GM19324 (cell line): ENCODE results near the gene MVP.
"Not testable (repeated sequence)": the region's sequence is repeated elsewhere in the genome, so short reads cannot be mapped to it uniquely, and the experiment has no call there.

Source experiments
- ATAC-seq: cut with Tn5 transposase; IDR thresholded peaks from one replicate; pipeline ENCODE4 v1.9.1; 2021; ENCODE audit warnings: mild to moderate bottlenecking, moderate library complexity; ENCODE audit not compliant: unreplicated experiment, low FRiP score

MVP gene

DNA sequence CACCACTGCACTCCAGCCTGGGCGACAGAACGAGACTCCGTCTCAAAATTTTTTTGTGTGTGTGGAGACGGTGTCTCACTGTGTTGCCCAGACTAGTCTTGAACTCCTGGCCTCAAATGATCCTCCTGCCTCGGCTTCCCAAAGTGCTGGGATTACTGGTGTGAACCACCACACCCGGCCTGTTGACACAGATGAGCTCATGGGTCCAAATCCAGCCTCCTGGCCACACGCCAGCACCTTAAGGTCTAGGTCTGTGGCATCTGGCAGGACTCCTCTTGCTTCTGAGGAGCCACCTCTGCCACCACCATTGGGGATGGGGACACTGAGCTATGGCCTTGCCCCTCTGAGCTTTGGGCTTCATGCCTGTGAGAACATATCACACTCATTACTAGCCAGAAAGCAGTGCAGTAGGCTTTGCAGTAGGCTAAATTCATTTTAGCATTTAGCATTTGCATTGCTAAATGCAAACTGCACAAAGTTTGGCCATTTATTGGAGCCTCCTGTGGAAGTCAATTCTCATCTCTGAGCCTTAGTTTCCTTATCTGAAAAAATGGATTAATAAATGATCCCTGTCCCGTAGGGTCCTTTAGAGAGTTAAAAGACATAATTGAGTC, 48.2 kb downstream of the MVP start:
- no peak for ATAC-seq

DNA sequence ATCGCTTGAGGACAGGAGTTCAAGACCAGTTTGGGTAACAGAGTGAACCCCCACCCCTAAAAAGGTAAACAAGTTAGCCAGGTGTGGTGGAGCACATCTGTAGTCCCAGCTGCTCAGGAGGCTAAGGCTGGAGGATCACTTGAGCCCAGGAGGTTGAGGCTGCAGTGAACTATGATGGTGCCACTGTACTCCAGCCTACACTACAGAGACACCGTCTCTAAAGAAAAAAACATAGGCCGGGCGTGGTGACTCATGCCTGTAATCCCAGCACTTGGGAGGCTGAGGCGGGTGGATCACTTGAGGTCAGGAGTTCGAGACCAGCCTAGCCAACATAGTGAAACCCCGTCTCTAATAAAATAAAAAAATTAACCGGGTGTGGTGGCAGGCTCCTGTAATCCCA, 48.8 kb downstream of the MVP start:
- not testable (repeated sequence) for ATAC-seq

- no peak for ATAC-seq
Observed at GRCh38 chr16:29871822-29872546, 51.7 kb downstream of the MVP start.

DNA sequence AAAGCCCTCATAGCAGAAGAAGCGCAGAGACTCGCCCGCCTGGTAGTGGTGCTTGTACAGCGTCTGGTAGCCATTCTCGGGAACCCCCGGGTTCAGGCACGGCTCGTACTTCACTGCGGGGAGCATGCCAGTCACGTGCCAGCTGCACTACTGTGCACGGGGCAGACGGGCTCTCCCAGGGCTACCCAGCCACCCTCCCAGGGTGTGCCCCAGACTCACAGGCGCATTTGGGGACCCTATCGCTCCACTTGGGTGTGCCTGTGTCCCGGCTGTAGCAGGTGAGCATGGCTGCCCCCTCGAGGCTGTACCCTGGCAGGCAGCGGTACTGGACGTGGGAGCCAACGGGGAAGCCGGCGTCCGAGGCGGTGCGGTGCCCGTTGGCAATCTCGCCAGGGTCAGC, 53.1 kb downstream of the MVP start:
- no peak for ATAC-seq

GRCh38 chr16:29875206-29875605, 54.9 kb downstream of the MVP start:
- no peak for ATAC-seq

- no peak for ATAC-seq
Observed at GRCh38 chr16:29876217-29876593, 55.9 kb downstream of the MVP start.

GRCh38 chr16:29876594-29877249, 56.5 kb downstream of the MVP start:
- no peak for ATAC-seq

GRCh38 chr16:29877266-29877961, 57.2 kb downstream of the MVP start:
- no peak for ATAC-seq

- no peak for ATAC-seq
Observed at GRCh38 chr16:29878172-29878571, 57.9 kb downstream of the MVP start.

- no peak for ATAC-seq
Observed at GRCh38 chr16:29881050-29881449, 60.8 kb downstream of the MVP start.

DNA sequence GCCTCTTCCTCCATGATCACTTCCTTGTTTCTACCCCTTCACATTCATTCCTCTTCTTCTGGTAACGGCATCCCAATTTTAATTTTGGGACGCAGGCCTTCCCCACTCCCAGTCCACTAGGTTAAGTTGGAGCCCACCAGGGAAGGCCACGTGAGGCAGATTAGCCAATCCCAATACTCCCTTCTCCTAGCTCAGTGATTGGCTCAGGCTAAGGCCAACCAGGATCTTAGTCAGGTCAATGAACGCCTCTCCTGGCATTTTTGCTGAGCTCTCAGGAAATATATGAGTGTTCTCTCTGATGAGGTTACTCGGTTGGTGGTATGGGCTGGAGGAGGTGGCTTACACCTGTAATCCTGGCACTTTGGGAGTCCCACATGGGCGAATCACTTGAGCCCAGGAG, 63.7 kb downstream of the MVP start:
- no peak for ATAC-seq

DNA sequence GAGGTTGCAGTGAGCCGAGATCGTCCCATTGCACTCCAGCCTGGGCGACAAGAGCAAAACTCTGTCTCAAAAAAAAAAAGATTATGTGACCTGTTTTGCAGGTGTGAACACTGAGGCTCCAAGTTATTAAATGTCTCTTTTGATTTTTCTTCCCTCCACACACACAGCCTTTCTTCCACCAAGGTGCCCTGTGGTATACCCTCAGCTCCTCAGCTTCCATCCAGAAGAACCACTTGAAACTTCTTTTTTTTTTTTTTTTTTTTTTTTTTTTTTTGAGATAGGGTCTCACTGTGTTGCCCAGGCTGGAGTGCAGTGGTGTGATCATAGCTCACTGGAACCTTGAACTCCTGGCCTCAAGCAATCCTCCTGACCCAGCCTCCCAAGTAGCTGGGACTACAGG, 69.1 kb downstream of the MVP start:
- ATAC-seq, result not testable (repeated sequence)

- ATAC-seq, result no peak
Observed at GRCh38 chr16:29891525-29892457, 71.5 kb downstream of the MVP start.

- no peak for ATAC-seq
Observed at GRCh38 chr16:29892458-29892813, 72.2 kb downstream of the MVP start.

DNA sequence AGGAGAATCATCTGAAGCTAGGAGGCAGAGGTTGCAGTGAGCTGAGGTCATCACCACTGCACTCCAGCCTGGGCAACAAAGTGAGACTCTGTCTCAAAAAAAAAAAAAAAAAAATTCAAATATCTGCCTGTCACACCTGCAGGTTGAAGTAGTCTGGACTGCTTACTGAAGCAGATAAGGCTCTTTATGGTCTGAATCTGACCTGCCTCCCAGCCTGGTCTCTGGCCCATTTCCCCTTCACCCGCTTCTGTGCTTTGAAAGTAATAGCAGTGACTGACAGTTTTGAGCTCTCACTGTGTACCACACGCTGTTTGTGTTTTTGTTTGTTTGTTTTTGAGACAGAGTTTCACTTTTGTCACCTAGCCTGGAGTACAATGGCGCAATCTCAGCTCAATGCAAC, 73.3 kb downstream of the MVP start:
- ATAC-seq, result no peak

DNA sequence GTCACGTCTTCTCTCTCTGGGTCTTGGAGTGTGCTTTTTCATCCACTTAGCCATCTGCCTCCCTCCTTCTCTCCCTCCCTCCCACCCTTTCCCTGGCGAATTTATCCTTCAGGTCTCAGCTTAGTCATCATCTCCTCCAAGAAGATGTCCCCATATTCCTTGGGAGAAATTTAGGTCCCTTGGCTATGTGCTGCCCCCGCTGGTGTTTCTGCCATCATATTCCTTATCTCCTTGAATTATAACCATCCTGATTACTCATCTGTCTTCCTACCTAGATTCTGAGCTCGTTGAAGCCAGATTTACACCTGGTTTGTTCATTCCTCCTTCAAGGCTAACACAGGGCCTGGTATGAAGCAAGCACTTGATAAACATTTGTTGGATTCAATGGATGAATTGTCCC, 74.1 kb downstream of the MVP start:
- no peak for ATAC-seq

GRCh38 chr16:29896841-29897240, 76.6 kb downstream of the MVP start:
- ATAC-seq, result no peak

DNA sequence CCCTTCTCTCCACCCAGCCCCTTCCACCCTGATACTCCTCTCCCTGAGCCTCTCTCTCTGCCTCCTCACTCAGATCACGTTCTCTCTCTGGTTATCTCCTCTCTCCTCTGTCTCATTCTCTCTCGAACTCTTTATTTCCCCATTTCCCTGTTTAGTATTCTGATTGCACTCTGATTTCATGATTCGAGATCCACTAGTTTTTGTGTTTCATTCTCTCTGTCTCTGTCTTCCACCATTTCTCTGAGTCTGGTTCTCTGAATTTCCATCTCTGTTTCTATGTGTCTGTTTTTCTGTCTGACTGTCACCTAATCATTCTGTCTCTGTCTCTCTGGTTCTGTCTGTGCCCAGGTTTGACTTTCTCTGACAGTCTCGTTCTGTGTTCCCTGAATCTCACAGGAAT, 77.1 kb downstream of the MVP start:
- no peak for ATAC-seq
